ENCODE data around the gene ACAD9. TPM values are rescaled to one million over a fixed set of nuclear protein-coding genes. Genes with fewer than 3 reads are reported as not detected.
A peak's percentile ranks its signal among the peaks of the same experiment; 100 is the strongest.

ACAD9 gene
- total and polyA plus RNA-seq, 9 of the 15 experiments (the other 6 are each of a cell fraction or from before 2014, with no cell fraction given) = 10.2 to 32.6 (median 22.8) TPM

GRCh38 chr3:128845119-128845777, 34.2 kb upstream of the ACAD9 start (continued):
- no peak for TF ChIP-seq MGA (IDR thresholded peaks at IDR 0.05)
- no peak for TF ChIP-seq NFE2 (IDR thresholded peaks at IDR 0.05; ENCODE audit: low read depth)
- TF ChIP-seq ZSCAN32 (CRISPR knock-in tag; IDR thresholded peaks at IDR 0.05) = no peak
- no peak for TF ChIP-seq HSF4 (CRISPR knock-in tag; IDR thresholded peaks at IDR 0.05; ENCODE audit: borderline replicate concordance)
- 0 out of 2 replicates have a peak, but pooled peaks have one; percentile 27 for TF ChIP-seq ZNF766 (CRISPR knock-in tag; conservative IDR thresholded peaks at IDR 0.05)
- no peak for TF ChIP-seq ARID3B (CRISPR knock-in tag; IDR thresholded peaks at IDR 0.05; ENCODE audit: borderline replicate concordance)
- no peak for TF ChIP-seq MEF2A (IDR thresholded peaks at IDR 0.05; ENCODE audit: control insufficient read depth, low read depth, low read length)
- TF ChIP-seq SLC30A9 (CRISPR knock-in tag; IDR thresholded peaks at IDR 0.05) = no peak
- TF ChIP-seq CTCF (IDR thresholded peaks at IDR 0.05 in 2 of 3, conservative IDR thresholded peaks at IDR 0.05 in 1 of 3; ENCODE audit: insufficient read depth in 2 of 3, low read depth in 1 of 3, low read length in 3 of 3) = peak; percentile 18 to 28 (median 27); a peak in 1 of 6 replicates
